Activated CD8-positive, alpha-beta memory T cell treated with anti-CD3 and anti-CD28 coated beads for 36 hours (primary cell): ENCODE data around the gene IFITM1. TPM values are rescaled to one million over a fixed set of nuclear protein-coding genes. Genes with fewer than 3 reads are reported as not detected.

Source experiments
- CTCF ChIA-PET: fragments of 350-600 bp; sonication (Branson Sonifier 250); formaldehyde crosslinking; loops from one replicate; lab custom pipeline; 2021; ENCODE audit warnings: antibody characterized with exemption; lab: Charles Lee
- POLR2A ChIA-PET: fragments of 350-600 bp; sonication (Branson Sonifier 250); formaldehyde crosslinking; loops from one replicate; lab custom pipeline; 2021; ENCODE audit warnings: antibody characterized with exemption; lab: Charles Lee
- total RNA-seq, 2 experiments: library from RNA; stranded (reverse); gene quantifications; one replicate each; pipeline ENCODE4 v1.2.3, GENCODE V29; 2021

The IFITM1 gene
- total RNA-seq, 2 experiments from 2014 or later: 97.5 to 99.3 TPM

DNA sequence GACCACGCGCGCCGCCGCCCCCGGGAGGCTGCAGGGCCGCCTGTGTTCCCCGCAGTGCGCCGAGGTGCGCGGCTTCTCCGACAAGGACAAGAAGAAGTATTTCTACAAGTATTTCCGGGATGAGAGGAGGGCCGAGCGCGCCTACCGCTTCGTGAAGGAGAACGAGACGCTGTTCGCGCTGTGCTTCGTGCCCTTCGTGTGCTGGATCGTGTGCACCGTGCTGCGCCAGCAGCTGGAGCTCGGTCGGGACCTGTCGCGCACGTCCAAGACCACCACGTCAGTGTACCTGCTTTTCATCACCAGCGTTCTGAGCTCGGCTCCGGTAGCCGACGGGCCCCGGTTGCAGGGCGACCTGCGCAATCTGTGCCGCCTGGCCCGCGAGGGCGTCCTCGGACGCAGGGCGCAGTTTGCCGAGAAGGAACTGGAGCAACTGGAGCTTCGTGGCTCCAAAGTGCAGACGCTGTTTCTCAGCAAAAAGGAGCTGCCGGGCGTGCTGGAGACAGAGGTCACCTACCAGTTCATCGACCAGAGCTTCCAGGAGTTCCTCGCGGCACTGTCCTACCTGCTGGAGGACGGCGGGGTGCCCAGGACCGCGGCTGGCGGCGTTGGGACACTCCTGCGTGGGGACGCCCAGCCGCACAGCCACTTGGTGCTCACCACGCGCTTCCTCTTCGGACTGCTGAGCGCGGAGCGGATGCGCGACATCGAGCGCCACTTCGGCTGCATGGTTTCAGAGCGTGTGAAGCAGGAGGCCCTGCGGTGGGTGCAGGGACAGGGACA lies 32.9 kb upstream of the IFITM1 start:
- CTCF ChIA-PET: interaction anchor here (1.1 to 4.8 kb wide), 7 partner anchors 9 to 31 kb away, joined by 3 to 15 read pairs (median 4); no protein-coding TSS in a partner anchor
- POLR2A ChIA-PET: interaction anchor here (0.7 to 1.7 kb wide), 3 partner anchors 9 to 74 kb away, joined by 3 to 4 read pairs (median 3); partner anchors contain the start of genes BET1L and RIC8A

DNA sequence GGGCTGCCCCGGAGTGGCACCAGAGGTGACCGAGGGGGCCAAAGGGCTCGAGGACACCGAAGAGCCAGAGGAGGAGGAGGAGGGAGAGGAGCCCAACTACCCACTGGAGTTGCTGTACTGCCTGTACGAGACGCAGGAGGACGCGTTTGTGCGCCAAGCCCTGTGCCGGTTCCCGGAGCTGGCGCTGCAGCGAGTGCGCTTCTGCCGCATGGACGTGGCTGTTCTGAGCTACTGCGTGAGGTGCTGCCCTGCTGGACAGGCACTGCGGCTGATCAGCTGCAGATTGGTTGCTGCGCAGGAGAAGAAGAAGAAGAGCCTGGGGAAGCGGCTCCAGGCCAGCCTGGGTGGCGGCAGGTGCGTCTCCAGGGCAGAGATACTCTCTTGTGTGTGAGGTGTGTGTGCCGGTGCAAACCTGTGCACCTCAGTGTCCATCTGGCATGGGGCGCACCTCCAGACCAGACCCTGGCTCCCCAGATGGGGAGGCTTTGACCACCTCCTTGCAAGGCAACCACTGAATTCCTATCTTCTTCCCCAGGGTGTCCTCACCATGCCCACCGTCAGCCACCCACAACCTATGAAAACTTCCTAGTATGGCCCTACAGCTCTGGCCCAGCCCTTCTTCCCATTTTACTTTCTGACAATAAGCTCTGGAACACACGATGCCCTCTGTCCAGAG lies 32.2 kb upstream of the IFITM1 start:
- ChIA-PET POLR2A (interaction anchor here (0.7 to 1.7 kb wide), 4 partner anchors 9 to 74 kb away, joined by 3 to 4 read pairs (median 3); partner anchors contain the start of genes BET1L and RIC8A), CTCF (interaction anchor here (1.0 to 4.8 kb wide), 8 partner anchors 9 to 36 kb away, joined by 3 to 15 read pairs (median 4); no protein-coding TSS in a partner anchor)

DNA sequence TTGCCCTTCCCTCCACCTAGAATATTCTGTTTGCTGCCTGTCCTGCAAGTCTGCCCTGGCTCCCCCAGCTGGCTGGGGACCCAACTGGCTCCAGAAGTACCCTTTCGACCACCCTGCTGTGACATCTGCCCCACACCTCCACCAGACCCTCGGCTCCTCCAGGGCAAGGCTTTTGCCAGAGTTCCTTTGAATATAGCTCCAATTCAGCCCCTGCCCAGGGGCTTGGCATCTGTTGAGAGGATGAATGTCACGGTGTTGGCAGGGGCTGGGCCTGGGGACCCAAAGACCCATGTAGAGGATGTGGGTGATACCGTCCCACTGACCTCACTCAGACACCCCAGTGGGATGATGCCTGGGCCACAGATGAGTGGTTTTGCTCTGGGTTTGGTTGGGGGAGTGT lies 31.7 kb upstream of the IFITM1 start:
- CTCF ChIA-PET: interaction anchor here (1.0 to 4.8 kb wide), 5 partner anchors 8 to 35 kb away, joined by 3 to 15 read pairs (median 5); no protein-coding TSS in a partner anchor
- POLR2A ChIA-PET: interaction anchor here (0.7 to 1.1 kb wide), 2 partner anchors 11 to 24 kb away, joined by 3 read pairs; no protein-coding TSS in a partner anchor

DNA sequence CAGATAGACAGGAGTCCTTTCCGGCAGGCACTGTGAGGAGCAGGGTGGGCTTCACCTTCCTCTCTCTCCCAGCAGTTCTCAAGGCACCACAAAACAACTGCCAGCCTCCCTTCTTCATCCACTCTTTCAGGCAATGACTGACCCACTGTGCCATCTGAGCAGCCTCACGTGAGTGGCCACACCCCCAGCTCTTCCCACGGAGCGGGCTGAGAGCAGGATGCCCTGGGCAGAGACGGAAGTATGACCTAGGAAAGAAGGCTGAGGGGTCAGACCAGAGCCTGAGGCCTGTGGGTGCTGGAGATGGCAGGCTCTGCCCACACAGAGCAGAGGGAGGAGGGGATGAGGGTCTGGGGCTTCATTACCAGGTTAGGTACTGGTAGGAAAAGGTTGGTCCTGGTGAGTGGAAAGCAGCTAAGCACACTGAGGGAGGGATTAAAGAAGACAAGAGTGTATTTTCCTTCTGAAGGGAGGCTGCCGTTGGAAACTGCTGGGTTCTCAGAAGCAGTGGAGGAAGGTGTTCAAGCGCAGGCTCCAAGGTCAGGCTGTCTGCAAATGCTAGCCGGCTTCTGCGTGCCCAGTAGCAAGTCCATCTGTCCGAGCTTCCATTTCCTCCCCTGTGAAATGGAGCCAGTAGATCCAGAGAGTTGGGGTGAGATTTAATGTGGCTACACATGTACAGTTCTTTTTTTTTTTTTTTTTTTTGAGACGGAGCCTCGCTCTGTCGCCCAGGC lies 31.0 kb upstream of the IFITM1 start:
- CTCF ChIA-PET: interaction anchor here (0.7 to 4.8 kb wide), 6 partner anchors 8 to 165 kb away, joined by 3 to 15 read pairs (median 4); no protein-coding TSS in a partner anchor
- POLR2A ChIA-PET: interaction anchor here (0.5 to 1.1 kb wide), 4 partner anchors 11 to 253 kb away, joined by 3 to 5 read pairs (median 3); no protein-coding TSS in a partner anchor

DNA sequence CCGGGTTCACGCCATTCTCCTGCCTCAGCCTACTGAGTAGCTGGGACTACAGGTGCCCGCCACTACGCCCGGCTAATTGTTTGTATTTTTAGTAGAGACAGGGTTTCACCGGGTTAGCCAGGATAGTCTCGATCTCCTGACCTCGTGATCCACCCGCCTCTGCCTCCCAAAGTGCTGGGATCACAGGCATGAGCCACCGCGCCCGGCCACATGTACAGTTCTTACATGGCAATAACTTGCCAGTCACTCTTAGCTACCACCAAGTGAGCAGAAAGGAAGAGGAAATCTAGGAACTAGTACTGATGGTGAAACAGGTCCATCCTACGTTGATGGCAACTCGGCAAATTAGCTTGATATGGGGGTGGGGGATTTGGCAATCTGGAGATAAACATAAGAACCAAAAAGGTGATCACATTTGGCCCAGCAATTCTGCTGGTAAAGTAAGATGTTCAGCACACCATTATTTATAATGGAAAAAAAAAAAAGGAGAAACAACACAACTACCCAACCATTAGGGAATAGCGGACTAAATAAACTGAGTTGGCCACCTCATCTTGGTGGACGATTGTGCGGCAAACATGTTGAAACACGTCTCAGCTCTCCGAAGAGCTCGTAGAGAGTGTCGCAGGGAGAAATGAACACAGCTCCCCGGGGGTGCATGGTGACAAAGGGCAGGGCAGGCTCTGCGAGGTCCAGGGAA lies 30.3 kb upstream of the IFITM1 start:
- CTCF ChIA-PET: interaction anchor here (0.7 to 4.8 kb wide), 5 partner anchors 12 to 164 kb away, joined by 3 to 15 read pairs (median 4); no protein-coding TSS in a partner anchor
- POLR2A ChIA-PET: interaction anchor here (0.6 kb wide), 1 partner anchor 252 kb away, joined by 5 read pairs; no protein-coding TSS in a partner anchor

GRCh38 chr11:284105-285020 lies 29.5 kb upstream of the IFITM1 start:
- CTCF ChIA-PET: interaction anchor here (0.7 to 4.8 kb wide), 2 partner anchors 12 to 16 kb away, joined by 3 to 15 read pairs; no protein-coding TSS in a partner anchor
- POLR2A ChIA-PET: interaction anchor here (0.6 kb wide), 1 partner anchor 70 kb away, joined by 3 read pairs; no protein-coding TSS in a partner anchor

DNA sequence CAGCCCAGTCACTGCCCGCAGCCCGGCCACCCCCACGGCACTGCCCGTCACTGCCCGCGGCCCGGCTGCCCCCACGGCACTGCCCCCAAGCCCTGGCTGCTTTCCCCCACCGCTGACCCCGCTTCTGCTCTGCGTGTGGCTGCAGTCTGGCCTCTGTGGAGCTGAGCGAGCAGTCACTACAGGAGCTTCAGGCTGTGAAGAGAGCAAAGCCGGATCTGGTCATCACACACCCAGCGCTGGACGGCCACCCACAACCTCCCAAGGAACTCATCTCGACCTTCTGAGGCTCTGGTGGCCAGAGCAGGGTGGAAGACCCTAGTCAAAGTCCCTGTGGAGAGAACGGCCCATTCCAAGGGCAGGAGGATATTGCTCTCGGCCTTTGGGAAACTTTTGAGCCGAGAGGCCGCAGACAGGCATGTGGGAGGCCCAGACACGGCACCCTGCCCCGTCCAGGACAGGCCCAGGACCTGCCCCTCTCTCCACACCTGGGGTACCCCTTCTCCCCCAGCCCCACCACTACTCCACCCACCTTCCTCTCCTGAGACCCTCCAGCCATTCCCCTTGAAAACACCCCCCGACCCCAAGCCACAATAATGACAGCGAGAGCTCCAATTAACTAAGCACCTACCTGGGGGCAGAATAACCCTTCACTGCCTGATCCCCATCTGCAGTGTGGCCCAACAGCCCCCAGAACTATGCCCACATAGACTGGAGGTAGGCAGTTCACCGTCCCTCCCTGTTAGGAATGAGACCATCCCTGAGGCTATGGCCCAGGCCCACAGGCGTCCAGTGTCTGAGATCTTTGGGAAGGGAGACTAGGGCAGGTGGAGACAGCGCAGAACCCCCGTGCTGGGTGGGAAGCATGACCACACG lies 28.6 kb upstream of the IFITM1 start:
- ChIA-PET CTCF (no interaction called here), POLR2A (interaction anchor here (0.6 kb wide), 1 partner anchor 69 kb away, joined by 3 read pairs; no protein-coding TSS in a partner anchor)

- CTCF ChIA-PET: interaction anchor here (1.0 kb wide), 1 partner anchor 10 kb away, joined by 3 read pairs; no protein-coding TSS in a partner anchor
- POLR2A ChIA-PET: no interaction called here
Observed at GRCh38 chr11:285894-286220, 28.0 kb upstream of the IFITM1 start.

- ChIA-PET POLR2A (interaction anchor here (1.2 kb wide), 1 partner anchor 8 kb away, joined by 3 read pairs; no protein-coding TSS in a partner anchor), CTCF (interaction anchor here (0.9 to 3.2 kb wide), 5 partner anchors 8 to 43 kb away, joined by 3 to 16 read pairs (median 4); partner anchors contain the start of genes IFITM5 and NLRP6)
Observed at GRCh38 chr11:286977-287820, 26.6 kb upstream of the IFITM1 start.

DNA sequence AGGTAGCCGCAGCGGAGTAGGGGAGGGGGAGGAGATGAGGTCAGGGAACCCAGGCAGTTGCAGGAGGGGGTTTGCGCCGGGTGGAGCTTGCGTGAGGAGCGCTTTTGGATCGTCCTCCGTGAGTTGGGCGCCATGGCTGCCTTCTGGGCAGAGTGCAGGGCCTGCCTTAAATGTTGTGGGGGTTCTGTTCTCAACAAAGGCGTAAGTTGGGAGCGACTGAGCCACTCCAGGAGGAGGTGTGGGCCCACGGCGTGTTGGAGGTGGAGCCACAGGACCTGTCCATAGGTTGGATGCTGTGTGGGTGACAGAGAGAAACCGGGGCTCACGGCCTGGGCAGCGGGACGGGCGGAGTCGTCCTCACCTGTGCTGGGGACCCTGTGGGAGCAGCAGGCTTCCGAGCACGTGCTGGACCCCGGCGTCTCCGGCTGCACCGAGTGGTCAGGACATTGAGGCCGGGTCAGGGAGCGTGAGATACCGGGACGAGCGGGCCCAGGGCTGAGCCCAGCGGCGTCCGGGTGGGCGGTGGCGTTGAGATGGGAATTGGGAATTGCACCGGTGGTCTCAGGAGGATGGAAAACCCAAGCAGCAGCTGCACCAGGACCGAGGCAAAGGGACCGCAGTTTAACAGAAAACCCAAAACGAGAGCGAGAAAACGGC lies 25.9 kb upstream of the IFITM1 start:
- ChIA-PET CTCF (interaction anchor here (0.9 to 3.2 kb wide), 5 partner anchors 9 to 43 kb away, joined by 3 to 16 read pairs (median 4); partner anchors contain the start of genes IFITM5 and NLRP6), POLR2A (interaction anchor here (0.6 to 1.2 kb wide), 3 partner anchors 9 to 61 kb away, joined by 3 to 4 read pairs (median 3); no protein-coding TSS in a partner anchor)

DNA sequence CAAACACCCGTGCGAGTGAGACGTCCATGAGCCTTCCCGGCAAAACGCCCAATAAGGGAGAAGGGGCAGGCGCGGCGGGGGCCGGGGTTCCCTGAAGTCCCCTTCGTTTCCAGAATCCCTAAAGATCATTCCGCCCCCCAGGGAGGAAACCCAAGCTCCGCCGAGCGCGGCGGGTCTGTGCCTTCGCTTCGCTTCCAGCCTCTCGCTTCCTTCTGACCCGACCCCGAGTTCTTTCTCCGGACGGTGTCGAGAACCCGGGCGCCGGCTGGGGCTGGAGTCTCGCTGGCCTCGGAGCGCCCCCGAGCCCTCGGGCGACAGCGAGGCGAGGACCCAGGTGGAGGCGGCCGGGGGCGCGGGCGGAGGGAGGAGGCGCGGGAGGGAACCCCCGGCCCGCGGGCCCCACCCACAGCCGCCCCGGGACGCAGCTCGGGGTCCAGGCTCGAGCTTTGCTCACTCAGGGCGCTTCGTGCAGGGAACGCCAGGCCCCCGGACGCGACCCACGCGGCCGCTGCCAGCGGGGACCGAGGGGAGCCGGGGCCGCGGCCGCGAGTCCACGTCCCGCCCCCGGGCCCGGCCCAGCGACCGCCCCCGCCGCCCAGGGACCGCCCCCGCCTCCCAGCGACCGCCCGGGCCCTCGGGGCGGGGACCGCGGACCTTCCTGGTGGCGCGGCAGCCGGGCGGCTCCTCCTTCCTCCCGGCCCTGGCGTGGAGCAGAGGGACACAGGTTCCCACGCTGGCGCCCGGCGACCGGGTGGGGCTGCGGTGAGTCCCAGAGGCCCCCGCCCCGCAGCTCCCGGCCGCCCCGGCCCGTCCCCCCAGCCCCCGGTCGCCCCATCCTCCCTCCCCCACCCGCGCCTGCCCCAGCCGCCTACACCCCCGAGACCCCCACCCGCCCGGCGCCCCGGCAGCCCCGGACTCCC lies 25.1 kb upstream of the IFITM1 start, which contains the start of gene PGGHG:
Gene PGGHG, plus strand, starts transcription at position 649 of the 920 bp plus-strand sequence. CDS start 691 bp downstream, outside the sequence.
- CTCF ChIA-PET: interaction anchor here (0.8 to 3.2 kb wide), 6 partner anchors 10 to 160 kb away, joined by 3 to 16 read pairs (median 4); partner anchors contain the start of genes NLRP6 and SIGIRR
- POLR2A ChIA-PET: interaction anchor here (0.5 to 0.8 kb wide), 3 partner anchors 21 to 489 kb away, joined by 3 to 5 read pairs (median 3); no protein-coding TSS in a partner anchor

GRCh38 chr11:289398-289711 lies 24.5 kb upstream of the IFITM1 start:
- CTCF ChIA-PET: interaction anchor here (0.8 to 3.2 kb wide), 5 partner anchors 10 to 159 kb away, joined by 3 to 16 read pairs (median 3); partner anchors contain the start of gene SIGIRR

More at GRCh38 chr11:289398-289711, 24.5 kb upstream of the IFITM1 start:
- POLR2A ChIA-PET: interaction anchor here (0.5 to 0.8 kb wide), 2 partner anchors 39 to 488 kb away, joined by 3 to 5 read pairs; no protein-coding TSS in a partner anchor
